PC-9 (cell line): ENCODE results near the gene PARP4. TPM values are rescaled to one million over a fixed set of nuclear protein-coding genes. Genes with fewer than 3 reads are reported as not detected.
A peak's percentile ranks its signal among the peaks of the same experiment; 100 is the strongest.

Experiments used
- BruUV-seq: library from RNA; stranded (reverse); fragments of 400-500 nt; replicated peaks from 2 replicates; lab custom pipeline; 2021; lab: Mats Ljungman, UMichigan
- CTCF ChIA-PET: fragments of 300-600 bp; sonication (Branson Sonifier 250); formaldehyde crosslinking; loops from one replicate; lab custom pipeline; 2022; ENCODE audit warnings: antibody characterized with exemption; lab: Charles Lee
- POLR2A ChIA-PET: fragments of 300-600 bp; sonication (Branson Sonifier 250); formaldehyde crosslinking; loops from one replicate; lab custom pipeline; 2022; ENCODE audit warnings: antibody characterized with exemption; ENCODE audit not compliant: unreplicated experiment; lab: Charles Lee
- DNase-seq, 2 experiments: peaks; one replicate each; pipeline versions ENCODE4 v3.0.0 to v3.0.0-alpha.2; 2015 to 2022; ENCODE audit warnings: mixed read lengths in 1 of 2
- H2AFZ ChIP-seq: fragments of 200-600 bp; sonication (generic); 2 replicates; pipeline ENCODE4 v1.8.1; 2017; ENCODE audit warnings: antibody characterized with exemption
- H3F3A ChIP-seq: fragments of 200-600 bp; sonication (generic); 2 replicates; pipeline ENCODE4 v1.8.1; 2017; ENCODE audit warnings: antibody characterized with exemption, mild to moderate bottlenecking, low read depth; ENCODE audit not compliant: insufficient read depth
- H3K27ac ChIP-seq: fragments of 200-600 bp; sonication (generic); 2 replicates; pipeline ENCODE4 v1.6.1; 2016; ENCODE audit warnings: mixed run types
- H3K27me3 ChIP-seq: fragments of 200-600 bp; sonication (generic); 2 replicates; pipeline ENCODE4 v1.6.1; 2016; ENCODE audit warnings: low read depth, mixed run types; ENCODE audit not compliant: insufficient read depth
- H3K36me3 ChIP-seq: fragments of 200-600 bp; sonication (generic); 2 replicates; pipeline ENCODE4 v1.6.1; 2016; ENCODE audit warnings: low read depth, mixed run types
- H3K4me1 ChIP-seq: fragments of 200-600 bp; sonication (generic); replicated peaks from 2 replicates; pipeline ENCODE4 v1.6.1; 2016; ENCODE audit warnings: mixed run types; ENCODE audit not compliant: insufficient read depth
- H3K4me2 ChIP-seq: fragments of 200-600 bp; sonication (generic); 2 replicates; pipeline ENCODE4 v1.6.1; 2017; ENCODE audit warnings: mixed run types
- H3K4me3 ChIP-seq: fragments of 200-600 bp; sonication (generic); 2 replicates; pipeline ENCODE4 v1.6.1; 2016; ENCODE audit warnings: mixed run types
- H3K79me2 ChIP-seq: fragments of 200-600 bp; sonication (generic); 2 replicates; pipeline ENCODE4 v1.6.1; 2017; ENCODE audit warnings: low read depth, mixed run types
- H3K9me2 ChIP-seq: fragments of 200-600 bp; sonication (generic); 2 replicates; pipeline ENCODE4 v1.8.1; 2017; ENCODE audit warnings: mild to moderate bottlenecking; ENCODE audit not compliant: insufficient read depth
- H3K9me3 ChIP-seq: fragments of 200-600 bp; sonication (generic); 2 replicates; pipeline ENCODE4 v1.8.1; 2016; ENCODE audit warnings: low read depth; ENCODE audit not compliant: insufficient read depth
- H4K20me1 ChIP-seq: fragments of 200-600 bp; sonication (generic); 2 replicates; pipeline ENCODE4 v1.8.1; 2017; ENCODE audit not compliant: insufficient read depth
- CTCF ChIP-seq: fragments of 200-600 bp; sonication (generic); conservative IDR thresholded peaks from 2 replicates; pipeline ENCODE4 v1.6.1; 2017; ENCODE audit warnings: mixed run types, antibody characterized with exemption, mild to moderate bottlenecking, moderate library complexity
- EZH2 ChIP-seq: fragments of 200-600 bp; sonication (generic); IDR thresholded peaks from 2 replicates; pipeline ENCODE4 v1.8.0; 2017; ENCODE audit warnings: antibody characterized with exemption, low read depth
- intact Hi-C: fragments of 100-400 bp; cut with micrococcal nuclease; formaldehyde crosslinking; loops from one replicate; pipeline ENCODE4 v1.10.0; 2022; ENCODE audit not compliant: unreplicated experiment
- total RNA-seq: library from RNA; stranded (reverse); gene quantifications from 2 replicates; pipeline ENCODE4 v1.2.3, GENCODE V29; 2021

The PARP4 gene
- total RNA-seq, 1 experiment from 2014 or later, result 80.6 TPM

GRCh38 chr13:24516919-24517318 is 4.3 kb upstream of the PARP4 start:
- intact Hi-C loops, result no loop called here
- Histone ChIP-seq H3K79me2 (peaks cover 12% of the 10 kb centered on the region), H3K27me3 (no peaks in the 10 kb centered on the region), H3K36me3 (peaks cover 6% of the 10 kb centered on the region; the same call in 1 of the 2 replicates), H3K4me3 (no peak overlapping the region), H3K4me2 (no peak overlapping the region), H4K20me1 (no peaks in the 10 kb centered on the region), H3F3A (peaks cover 4% of the 10 kb centered on the region), H3K9me3 (peaks cover 9% of the 10 kb centered on the region), H3K9me2 (no peaks in the 10 kb centered on the region), H3K27ac (no peak overlapping the region), H3K4me1 (peaks cover 8% of the 10 kb centered on the region), H2AFZ (no peak overlapping the region)
- no TSS peak for BruUV-seq
- ChIA-PET POLR2A (no interaction called here), CTCF (no interaction called here)
- DNase-seq, result no peak
- TF ChIP-seq EZH2 (no peak), CTCF (no peak)

GRCh38 chr13:24512908-24513213 is 283 bp upstream of the PARP4 start:
- TSS peak; percentile 84 for BruUV-seq
- Histone ChIP-seq H4K20me1 (no peaks in the 10 kb centered on the region), H3K9me3 (peaks cover 9% of the 10 kb centered on the region), H3K27ac (peak overlapping the region; percentile 99), H3K79me2 (peaks cover 46% of the 10 kb centered on the region), H3K9me2 (no peaks in the 10 kb centered on the region), H3K4me3 (peak overlapping the region; percentile 77), H3K4me2 (peak overlapping the region; percentile 89), H3K4me1 (peaks cover 38% of the 10 kb centered on the region), H3K27me3 (no peaks in the 10 kb centered on the region), H2AFZ (peak overlapping the region; percentile 61; the same call in 1 of the 2 replicates), H3K36me3 (peaks cover 20% of the 10 kb centered on the region), H3F3A (peaks cover 31% of the 10 kb centered on the region)
- POLR2A ChIA-PET, result interaction anchor here (0.6 kb wide), 1 partner anchor 11 kb away, joined by 5 read pairs; no protein-coding TSS in a partner anchor
- DNase-seq, result no peak
- CTCF ChIA-PET, result no interaction called here
- intact Hi-C loops, result loop anchor here (1.0 to 2.0 kb wide), 3 partner anchors 11 to 158 kb away; no protein-coding TSS in a partner anchor
- TF ChIP-seq EZH2 (no peak), CTCF (no peak)

- TF ChIP-seq EZH2 (no peak), CTCF (no peak)
- H3K9me3 ChIP-seq, result peaks cover 9% of the 10 kb centered on the region
- H4K20me1 ChIP-seq, result 0 out of 2 replicates have a peak, but pooled peaks cover 3% of the 10 kb centered on the region
- intact Hi-C loops, result loop anchor here (1.0 to 2.0 kb wide), 3 partner anchors 10 to 159 kb away; no protein-coding TSS in a partner anchor
- CTCF ChIA-PET, result no interaction called here
- H3K4me2 ChIP-seq, result peak overlapping the region; percentile 89
- H3K27me3 ChIP-seq, result no peaks in the 10 kb centered on the region
- peak overlapping the region; percentile 77 for H3K4me3 ChIP-seq
- H3K27ac ChIP-seq, result peak overlapping the region; percentile 99
- POLR2A ChIA-PET, result interaction anchor here (0.8 kb wide), 1 partner anchor 205 kb away, joined by 7 read pairs; no protein-coding TSS in a partner anchor
- DNase-seq, result no peak
- H2AFZ ChIP-seq, result no peak overlapping the region
- H3K9me2 ChIP-seq, result no peaks in the 10 kb centered on the region
- peaks cover 31% of the 10 kb centered on the region for H3F3A ChIP-seq
- H3K4me1 ChIP-seq, result peaks cover 40% of the 10 kb centered on the region
- H3K79me2 ChIP-seq, result peaks cover 57% of the 10 kb centered on the region
- BruUV-seq, result no TSS peak
- H3K36me3 ChIP-seq, result peaks cover 23% of the 10 kb centered on the region
These were observed 772 bp downstream of the PARP4 start for GRCh38 chr13:24511816-24512196.
